Adrenal gland (tissue), 12 donors: ENCODE results near the gene CHSY3. TPM values are rescaled to one million over a fixed set of nuclear protein-coding genes. Genes with fewer than 3 reads are reported as not detected.

ENCODE experiments used
- DNase-seq, 7 donors: peaks; one replicate each; pipeline ENCODE4 v3.0.0-alpha.2; 2019 to 2020
- H3K27ac ChIP-seq, 5 donors: fragments of 200-600 bp; sonication (generic) in 4 of 5; 1 replicate in 3 of 5; 2 replicates in 2 of 5; pipeline versions ENCODE4 v1.5.1 to v1.8.0; 2016 to 2020; ENCODE audit warnings: mild to moderate bottlenecking in 1 of 5
- H3K27me3 ChIP-seq: fragments of 200-600 bp; 2 replicates; pipeline ENCODE4 v1.8.0; 2021
- H3K36me3 ChIP-seq, 2 donors: fragments of 200-600 bp; replicated peaks in 1 of 2; 1 replicate in 1 of 2; 2 replicates in 1 of 2; pipeline versions ENCODE4 v1.5.1 to v1.8.0; 2018 to 2022
- H3K4me1 ChIP-seq, 2 donors: fragments of 200-600 bp; replicated peaks in 1 of 2; 1 replicate in 1 of 2; 2 replicates in 1 of 2; pipeline versions ENCODE4 v1.5.1 to v1.8.0; 2018 to 2021
- H3K4me3 ChIP-seq, 4 donors: fragments of 200-600 bp; sonication (generic) in 3 of 4; one replicate each; pipeline ENCODE4 v1.5.1; 2016 to 2018
- H3K9me3 ChIP-seq, 3 donors: fragments of 200-600 bp; sonication (generic) in 1 of 3; replicated peaks in 1 of 3; 1 replicate in 2 of 3; 2 replicates in 1 of 3; pipeline versions ENCODE4 v1.5.1 to v1.8.0; 2016 to 2021
- POLR2A ChIP-seq, 2 donors: fragments of 450-650 bp; IDR thresholded peaks; one replicate each; pipeline ENCODE4 v1.6.1; 2017; ENCODE audit warnings: antibody characterized with exemption in 2 of 2, mild to moderate bottlenecking in 2 of 2, moderate library complexity in 1 of 2
- WGBS, 4 donors: extraction: QIAGEN DNeasy Blood & Tissue Kit in 2 of 4; methylation state at CpG; one replicate each; pipeline versions ENCODE4 v1.1.5 to v1.1.7; 2013 to 2017; 5-methylcytosine and 5-hydroxymethylcytosine counted together
- intact Hi-C, 2 donors: fragments of 100-400 bp; cut with DNase I; formaldehyde crosslinking; loops; one replicate each; pipeline versions ENCODE4 v1.14.1 to v1.15.0; 2022 to 2023
- polyA plus RNA-seq, 3 donors: library from polyadenylated mRNA; stranded (reverse); fragments of 200-250 nt in 2 of 3; fragments of 350-450 nt in 1 of 3; fragmentation: Illumina TruSeq in 1 of 3; extraction: RNeasy Lipid Tissue Mini Kit (QIAGEN cat#74804) in 1 of 3; gene quantifications; one replicate each; pipeline ENCODE4 v1.2.3, GENCODE V29; 2013 to 2014
- total RNA-seq, 9 donors: library from RNA; depleted of rRNA in 4 of 9; stranded (reverse); fragments of >200 nt in 4 of 9; fragments of 120-200 nt in 1 of 9; fragmentation: NEBNext Ultra II Directional in 1 of 9; extraction: Animal tissue kit (Norgen Biotek cat#: 25700) in 1 of 9; gene quantifications; one replicate each; pipeline versions ENCODE4 v1.1.0 to v1.2.4, GENCODE V29; 2013 to 2023
- TF ChIP-seq, protein P1 (sequence below), 6 experiments: fragments of 450-650 bp in 4 of 6; fragments of 200-600 bp in 2 of 6; sonication (generic) in 1 of 6; IDR thresholded peaks; 1 replicate in 5 of 6; 2 replicates in 1 of 6; pipeline versions ENCODE4 v1.5.1 to v1.8.0; 2016 to 2021; ENCODE audit warnings: antibody characterized with exemption in 6 of 6, mild to moderate bottlenecking in 2 of 6, moderate library complexity in 1 of 6
- donor health status: healthy with polysubstance abuse.
- donor health status: Bipolar disorder and iron deficiency.
- donor health status: DM: yes; HTN: yes; CAD: no.
- donor health status: DM: no; HTN: no; CAD: no.
- donor health status: DM: no; HTN: no; CAD: no.
- donor health status: DM: yes; HTN: yes; CAD: no.

Gene CHSY3
- total and polyA plus RNA-seq, 12 donors: 0.08 to 2.5 (median 0.80) TPM

DNA sequence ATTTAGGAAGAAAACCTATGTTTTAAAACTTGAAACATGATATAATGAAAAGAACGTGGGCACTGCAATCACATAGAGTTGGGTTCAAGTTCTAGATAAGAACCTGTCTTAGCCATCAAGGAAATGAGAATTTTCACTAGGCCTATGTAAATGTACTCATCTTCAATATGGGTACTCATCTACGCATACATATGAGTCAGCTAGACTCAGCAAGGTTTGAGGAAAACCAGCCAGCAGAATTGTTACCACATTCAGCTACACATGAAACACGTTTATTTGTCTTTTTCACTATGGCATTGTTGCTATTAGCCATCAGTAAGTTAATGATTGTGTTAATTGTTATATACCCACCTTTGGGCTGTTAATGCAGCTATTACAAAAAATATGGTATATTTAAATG, 146.3 kb downstream of the CHSY3 start:
- 72 to 85% (median 76%) methylated on average over 3 of the region's 3 CpGs for WGBS, 4 donors
- H3K4me3 ChIP-seq: no peak overlapping the region
- no peaks in the 10 kb centered on the region for H3K9me3 ChIP-seq
- no peaks in the 10 kb centered on the region for H3K36me3 ChIP-seq
- no peak for TF ChIP-seq POLR2A (IDR thresholded peaks at IDR 0.05)
- TF ChIP-seq, protein P1, sequence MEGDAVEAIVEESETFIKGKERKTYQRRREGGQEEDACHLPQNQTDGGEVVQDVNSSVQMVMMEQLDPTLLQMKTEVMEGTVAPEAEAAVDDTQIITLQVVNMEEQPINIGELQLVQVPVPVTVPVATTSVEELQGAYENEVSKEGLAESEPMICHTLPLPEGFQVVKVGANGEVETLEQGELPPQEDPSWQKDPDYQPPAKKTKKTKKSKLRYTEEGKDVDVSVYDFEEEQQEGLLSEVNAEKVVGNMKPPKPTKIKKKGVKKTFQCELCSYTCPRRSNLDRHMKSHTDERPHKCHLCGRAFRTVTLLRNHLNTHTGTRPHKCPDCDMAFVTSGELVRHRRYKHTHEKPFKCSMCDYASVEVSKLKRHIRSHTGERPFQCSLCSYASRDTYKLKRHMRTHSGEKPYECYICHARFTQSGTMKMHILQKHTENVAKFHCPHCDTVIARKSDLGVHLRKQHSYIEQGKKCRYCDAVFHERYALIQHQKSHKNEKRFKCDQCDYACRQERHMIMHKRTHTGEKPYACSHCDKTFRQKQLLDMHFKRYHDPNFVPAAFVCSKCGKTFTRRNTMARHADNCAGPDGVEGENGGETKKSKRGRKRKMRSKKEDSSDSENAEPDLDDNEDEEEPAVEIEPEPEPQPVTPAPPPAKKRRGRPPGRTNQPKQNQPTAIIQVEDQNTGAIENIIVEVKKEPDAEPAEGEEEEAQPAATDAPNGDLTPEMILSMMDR (IDR thresholded peaks at IDR 0.05): no peak
- H3K27me3 ChIP-seq: no peaks in the 10 kb centered on the region
- no peak for DNase-seq
- no peak overlapping the region for H3K27ac ChIP-seq
- intact Hi-C loops: no loop called here
- no peaks in the 10 kb centered on the region for H3K4me1 ChIP-seq

DNA sequence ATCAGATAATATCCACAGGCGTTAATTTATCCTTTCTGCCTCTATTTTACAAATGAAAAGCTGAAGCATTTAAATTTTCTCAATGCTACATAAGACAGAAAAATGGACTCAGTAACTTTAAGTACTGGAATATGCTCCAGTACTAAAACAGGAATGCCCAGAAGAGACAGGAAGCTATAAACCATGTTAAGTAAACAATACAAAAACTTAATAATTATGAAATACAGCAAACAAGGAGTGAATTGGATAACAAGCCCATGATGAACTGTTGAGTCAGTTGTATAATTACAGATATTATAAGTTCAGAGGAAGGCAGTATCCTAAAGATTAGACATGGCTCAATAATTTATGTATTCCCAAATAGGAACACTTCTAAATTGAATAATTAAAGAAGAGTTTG, 148.5 kb downstream of the CHSY3 start:
- no peaks in the 10 kb centered on the region for H3K4me1 ChIP-seq
- no peak for DNase-seq
- H3K27ac ChIP-seq: no peak overlapping the region
- H3K9me3 ChIP-seq: no peaks in the 10 kb centered on the region
- intact Hi-C loops: no loop called here
- TF ChIP-seq, protein P1 (IDR thresholded peaks at IDR 0.05): no peak
- TF ChIP-seq POLR2A (IDR thresholded peaks at IDR 0.05): no peak
- H3K36me3 ChIP-seq: no peaks in the 10 kb centered on the region
- no peak overlapping the region for H3K4me3 ChIP-seq
- H3K27me3 ChIP-seq: no peaks in the 10 kb centered on the region
- WGBS, 4 donors: 50 to 51% (median 50%) methylated on average over 1 of the region's 1 CpG

DNA sequence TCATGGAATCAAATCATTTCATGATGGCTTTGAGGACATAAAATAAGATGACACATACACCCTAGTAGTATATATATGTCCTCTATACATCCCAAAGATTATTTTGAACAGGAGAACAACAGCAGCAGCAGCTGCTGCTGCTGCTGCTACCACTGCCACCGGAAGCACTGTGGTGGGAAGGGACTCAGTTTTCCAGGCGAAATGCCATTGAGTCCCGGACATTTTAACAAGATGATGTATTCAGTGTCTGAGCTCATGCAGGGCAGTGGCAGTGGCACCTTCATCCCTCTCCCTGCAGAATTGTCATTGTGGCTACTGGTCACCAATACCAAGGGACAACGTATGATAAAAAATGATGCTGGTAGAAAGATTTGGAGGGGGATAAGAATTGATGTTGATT, 151.3 kb downstream of the CHSY3 start:
- no peak overlapping the region for H3K4me3 ChIP-seq
- 79 to 87% (median 83%) methylated on average over 4 of the region's 4 CpGs for WGBS, 4 donors
- no peak for DNase-seq
- no peaks in the 10 kb centered on the region for H3K27me3 ChIP-seq
- no peaks in the 10 kb centered on the region for H3K9me3 ChIP-seq
- H3K36me3 ChIP-seq: no peaks in the 10 kb centered on the region
- intact Hi-C loops: no loop called here
- no peak overlapping the region for H3K27ac ChIP-seq
- no peak for TF ChIP-seq POLR2A (IDR thresholded peaks at IDR 0.05)
- TF ChIP-seq, protein P1 (IDR thresholded peaks at IDR 0.05): no peak
- H3K4me1 ChIP-seq: no peaks in the 10 kb centered on the region

DNA sequence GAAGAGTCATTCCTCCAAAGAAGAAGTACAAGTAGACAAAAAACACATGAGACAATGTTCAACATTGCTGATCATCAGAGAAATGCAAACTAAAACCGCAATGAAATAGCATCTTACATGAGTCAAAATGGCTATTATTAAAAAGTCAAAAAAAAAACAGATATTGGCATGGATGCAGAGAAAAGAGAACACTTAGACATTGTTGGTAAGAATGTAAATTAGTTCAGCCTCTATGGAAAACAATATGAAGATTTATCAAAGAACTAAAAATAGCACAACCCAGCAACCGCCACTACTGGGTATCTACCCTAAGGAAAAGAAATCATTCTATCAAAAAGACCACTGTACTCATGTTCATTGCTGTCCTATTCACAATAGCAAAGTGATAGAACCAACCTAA, 157.5 kb downstream of the CHSY3 start:
- H3K27me3 ChIP-seq: no peaks in the 10 kb centered on the region
- DNase-seq: no peak
- no peak overlapping the region for H3K27ac ChIP-seq
- no peak overlapping the region for H3K4me3 ChIP-seq
- 77 to 92% (median 85%) methylated on average over 2 of the region's 2 CpGs for WGBS, 4 donors
- no peak for TF ChIP-seq POLR2A (IDR thresholded peaks at IDR 0.05)
- TF ChIP-seq, protein P1 (IDR thresholded peaks at IDR 0.05): no peak
- intact Hi-C loops: no loop called here
- no peaks in the 10 kb centered on the region for H3K36me3 ChIP-seq
- no peaks in the 10 kb centered on the region for H3K4me1 ChIP-seq
- H3K9me3 ChIP-seq: no peaks in the 10 kb centered on the region
